OCI-LY7 (cell line): ENCODE data around the gene IRX3.

Experiments
- EZH2phosphoT487 ChIP-seq: fragments of 200-600 bp; sonication (generic); IDR thresholded peaks from 2 replicates; pipeline ENCODE4 v1.6.1; 2018; ENCODE audit warnings: low read depth, borderline replicate concordance, mild to moderate bottlenecking, mixed run types, antibody characterized with exemption, low read length, moderate library complexity, mixed read lengths
- TF ChIP-seq, protein P1 (sequence below): fragments of 200-600 bp; sonication (generic); conservative IDR thresholded peaks from 2 replicates; pipeline ENCODE4 v1.5.1; 2014; ENCODE audit warnings: mild to moderate bottlenecking, antibody characterized with exemption, low read length, moderate library complexity, mixed read lengths

DNA sequence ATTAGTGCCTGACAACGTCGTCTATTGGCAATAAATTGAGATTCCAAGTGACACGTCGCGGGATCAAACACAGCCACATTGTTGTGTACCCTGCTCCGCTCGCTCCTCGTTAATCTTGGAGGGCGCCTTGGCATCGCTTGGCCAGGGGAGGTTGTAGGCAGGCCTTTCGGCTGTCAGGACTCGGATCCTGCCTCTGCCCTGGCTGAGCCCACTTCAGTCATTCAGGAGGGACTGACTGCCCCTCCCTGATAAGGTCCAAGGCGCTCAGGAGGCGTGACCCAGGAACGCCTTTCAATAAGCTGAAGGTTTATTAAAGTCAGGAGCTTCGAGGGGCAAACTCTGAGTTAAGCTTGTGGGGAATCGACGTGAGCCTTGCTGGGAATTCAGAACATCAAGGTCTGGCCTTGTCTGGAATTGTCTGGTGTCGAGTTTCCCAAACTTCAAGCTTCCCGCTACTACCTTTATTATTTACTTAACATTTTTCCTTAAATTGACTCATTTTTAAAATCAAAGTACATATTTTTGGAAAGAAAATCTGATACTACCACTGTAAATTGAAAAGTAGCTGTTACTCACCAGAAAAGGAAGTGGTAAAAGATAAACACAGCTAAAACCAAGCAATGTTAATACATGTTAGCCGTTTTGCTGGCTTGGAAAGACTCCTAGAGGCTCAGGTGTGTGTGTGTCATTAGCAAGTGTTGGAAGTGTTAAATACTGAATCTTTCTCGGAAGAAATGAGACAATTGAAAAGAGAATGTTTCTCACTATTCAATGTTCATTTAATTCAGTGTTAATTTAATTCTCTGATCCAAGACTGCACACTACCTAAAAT lies 5.3 kb upstream of the IRX3 start:
- TF ChIP-seq, protein P1, sequence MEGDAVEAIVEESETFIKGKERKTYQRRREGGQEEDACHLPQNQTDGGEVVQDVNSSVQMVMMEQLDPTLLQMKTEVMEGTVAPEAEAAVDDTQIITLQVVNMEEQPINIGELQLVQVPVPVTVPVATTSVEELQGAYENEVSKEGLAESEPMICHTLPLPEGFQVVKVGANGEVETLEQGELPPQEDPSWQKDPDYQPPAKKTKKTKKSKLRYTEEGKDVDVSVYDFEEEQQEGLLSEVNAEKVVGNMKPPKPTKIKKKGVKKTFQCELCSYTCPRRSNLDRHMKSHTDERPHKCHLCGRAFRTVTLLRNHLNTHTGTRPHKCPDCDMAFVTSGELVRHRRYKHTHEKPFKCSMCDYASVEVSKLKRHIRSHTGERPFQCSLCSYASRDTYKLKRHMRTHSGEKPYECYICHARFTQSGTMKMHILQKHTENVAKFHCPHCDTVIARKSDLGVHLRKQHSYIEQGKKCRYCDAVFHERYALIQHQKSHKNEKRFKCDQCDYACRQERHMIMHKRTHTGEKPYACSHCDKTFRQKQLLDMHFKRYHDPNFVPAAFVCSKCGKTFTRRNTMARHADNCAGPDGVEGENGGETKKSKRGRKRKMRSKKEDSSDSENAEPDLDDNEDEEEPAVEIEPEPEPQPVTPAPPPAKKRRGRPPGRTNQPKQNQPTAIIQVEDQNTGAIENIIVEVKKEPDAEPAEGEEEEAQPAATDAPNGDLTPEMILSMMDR: no peak
- TF ChIP-seq EZH2phosphoT487: no peak
